UCSD-AML1 (cell line): Measurements from ENCODE around the gene SMIM26.
"Not testable (repeated sequence)": the region's sequence is repeated elsewhere in the genome, so short reads cannot be mapped to it uniquely, and the experiment has no call there.

Source experiments
- DNase-seq: peaks from one replicate; lab custom pipeline; 2025; ENCODE audit not compliant: unreplicated experiment; lab: John Stamatoyannopoulos, UW

Gene SMIM26, protein sequence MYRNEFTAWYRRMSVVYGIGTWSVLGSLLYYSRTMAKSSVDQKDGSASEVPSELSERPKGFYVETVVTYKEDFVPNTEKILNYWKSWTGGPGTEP

DNA sequence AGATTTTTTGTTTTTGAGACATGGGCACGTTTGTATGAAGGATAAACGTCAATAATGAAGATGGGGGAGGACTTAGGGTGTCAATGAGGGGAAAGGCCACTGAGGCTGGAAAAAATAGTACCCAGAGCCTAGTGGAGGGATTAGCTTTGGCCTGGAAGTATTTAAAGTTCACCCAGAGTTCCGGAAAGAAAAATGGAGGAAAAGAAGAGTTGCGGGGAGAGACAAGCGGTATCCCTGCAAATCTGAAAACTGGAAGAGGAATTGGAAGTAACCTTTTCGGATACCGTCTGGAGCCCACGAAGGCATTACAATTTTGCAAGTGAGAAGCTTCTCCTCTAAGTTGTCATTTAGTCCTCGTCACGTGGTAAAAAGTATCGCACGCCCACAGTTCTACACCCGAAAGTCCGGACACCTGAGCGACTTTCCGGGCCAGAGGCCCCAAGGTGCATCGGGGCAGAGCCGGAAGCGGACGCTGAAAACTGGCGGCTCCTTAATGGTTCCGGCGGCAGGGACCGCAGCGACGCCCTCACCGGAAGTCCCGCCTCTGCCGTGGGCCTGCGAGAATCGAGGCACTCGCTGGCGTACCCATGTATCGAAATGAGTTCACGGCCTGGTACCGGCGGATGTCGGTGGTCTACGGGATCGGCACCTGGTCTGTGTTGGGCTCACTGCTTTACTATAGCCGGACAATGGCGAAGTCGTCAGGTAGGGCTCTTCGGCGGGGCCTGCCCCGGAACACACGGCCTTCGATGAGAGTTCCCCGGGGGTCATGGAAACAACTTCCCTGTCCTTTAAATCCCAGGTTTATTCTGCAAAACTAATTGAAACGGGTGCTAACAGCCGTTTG is at the start of gene SMIM26:
Gene SMIM26, plus strand, starts transcription at position 541 of the 847 bp plus-strand sequence. Its CDS starts 47 bp downstream, at position 588.
- peak; percentile 95 for DNase-seq

DNA sequence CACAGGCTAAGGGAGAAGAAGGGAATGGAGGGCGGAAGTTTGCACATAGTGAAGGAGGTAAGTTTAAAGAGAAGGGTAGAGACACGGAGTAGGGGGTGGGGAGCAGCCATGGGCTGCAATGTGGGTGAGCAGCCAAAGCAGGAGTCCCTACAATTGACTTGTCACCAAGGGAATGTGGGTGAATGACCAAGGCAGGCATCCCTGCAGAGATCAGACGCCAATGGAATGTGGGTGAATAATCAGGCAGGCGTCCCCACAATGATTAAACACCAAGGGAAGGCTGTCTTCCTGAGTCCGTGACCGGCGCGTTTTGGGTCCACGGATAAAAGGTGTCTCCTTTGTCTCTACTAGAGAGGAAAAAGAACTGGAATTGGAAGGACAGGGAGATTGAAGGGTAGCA is 45.2 kb upstream of the SMIM26 start:
- not testable (repeated sequence) for DNase-seq

DNA sequence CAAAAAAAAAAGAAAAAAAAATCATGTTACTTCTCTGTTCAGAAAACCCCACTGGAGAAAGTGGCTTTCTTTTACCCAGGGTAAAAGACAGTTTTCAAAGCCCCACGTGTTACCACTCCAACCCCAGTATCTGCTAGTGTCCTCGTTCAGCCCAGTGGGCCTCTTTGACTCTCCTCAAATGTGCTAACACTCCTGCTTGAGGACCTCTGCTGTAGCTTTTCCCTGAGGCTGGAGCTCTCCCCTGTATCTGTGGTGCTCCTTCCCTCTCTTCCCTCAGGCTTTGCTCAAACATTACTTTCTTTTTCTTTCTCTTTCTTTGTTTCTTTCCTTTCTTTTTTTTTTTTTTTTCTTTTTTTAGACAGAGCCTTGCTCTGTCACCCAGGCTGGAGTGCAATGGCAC is 44.2 kb upstream of the SMIM26 start:
- no peak for DNase-seq

DNA sequence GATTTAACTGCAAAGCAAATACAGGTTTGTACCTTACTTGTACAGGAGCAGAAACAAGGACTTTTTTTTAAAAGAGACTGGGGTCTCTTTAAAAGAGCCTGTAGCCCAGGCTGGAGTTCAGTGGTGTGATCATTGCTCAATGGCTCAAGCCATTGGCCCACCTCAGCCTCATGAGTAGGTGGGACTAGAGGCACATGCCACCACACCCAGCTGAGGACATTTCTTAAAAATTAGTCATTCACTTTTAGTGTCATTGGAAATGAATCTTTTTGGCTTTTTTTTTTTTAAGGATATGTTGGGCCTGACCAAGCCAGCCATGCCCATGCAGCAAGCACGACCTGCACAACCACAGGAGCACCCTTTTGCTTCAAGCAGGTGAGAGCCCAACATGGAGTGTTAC is 42.6 kb upstream of the SMIM26 start:
- no peak for DNase-seq

DNA sequence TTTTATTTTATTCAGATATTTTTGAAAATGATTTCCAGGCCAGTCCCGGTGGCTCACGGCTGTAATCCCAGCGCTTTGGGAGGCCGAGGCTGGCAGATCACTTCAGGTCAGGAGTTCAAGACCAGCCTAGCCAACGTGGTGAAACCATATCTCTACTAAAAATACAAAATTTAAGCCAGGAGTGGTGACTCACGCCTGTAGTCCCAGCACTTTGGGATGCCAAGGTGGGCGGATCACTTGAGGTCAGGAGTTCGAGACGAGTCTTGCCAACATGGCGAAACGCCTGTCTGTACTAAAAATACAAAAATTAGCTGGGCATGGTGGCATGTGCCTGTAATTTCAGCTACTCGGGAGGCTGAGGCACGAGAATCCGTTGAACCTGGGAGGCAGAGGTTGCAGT is 40.5 kb upstream of the SMIM26 start:
- DNase-seq: not testable (repeated sequence)

DNA sequence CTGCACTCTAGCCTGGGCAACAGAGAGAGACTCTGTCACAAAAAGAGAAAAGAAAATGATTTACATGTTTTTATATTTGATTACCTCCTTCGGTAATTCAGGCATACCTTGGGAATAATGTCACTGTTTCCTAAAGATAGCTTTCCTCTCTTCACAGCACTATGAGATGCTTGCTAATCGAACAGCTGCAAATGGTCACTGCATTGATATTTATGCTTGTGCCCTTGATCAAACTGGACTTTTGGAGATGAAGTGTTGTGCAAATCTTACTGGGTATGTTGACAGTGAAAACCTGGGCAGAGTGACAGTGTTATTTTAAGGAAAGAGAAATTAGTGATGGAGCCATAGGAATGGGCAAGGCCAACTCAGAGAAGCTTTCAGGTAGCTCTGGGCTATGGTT is 39.9 kb upstream of the SMIM26 start:
- no peak for DNase-seq

DNA sequence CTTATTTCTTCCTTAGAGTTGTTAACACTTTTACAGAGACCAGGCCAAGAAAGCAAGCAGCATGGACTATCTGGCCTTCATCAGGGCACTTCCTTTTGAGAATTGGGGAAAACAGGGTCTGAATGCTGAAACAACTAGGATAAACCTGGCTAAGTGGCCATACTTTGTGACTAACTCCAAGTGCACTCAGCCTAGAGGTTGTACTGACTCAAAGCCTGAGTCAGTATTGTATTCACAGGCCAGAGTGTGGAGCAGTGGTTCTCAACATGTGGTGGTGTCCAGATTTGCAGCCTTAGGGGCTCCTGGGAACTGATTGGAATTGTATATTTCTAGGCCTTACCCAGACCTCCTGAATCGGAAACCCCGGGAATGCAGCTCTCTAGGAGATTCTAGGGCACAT is 39.4 kb upstream of the SMIM26 start:
- no peak for DNase-seq

DNA sequence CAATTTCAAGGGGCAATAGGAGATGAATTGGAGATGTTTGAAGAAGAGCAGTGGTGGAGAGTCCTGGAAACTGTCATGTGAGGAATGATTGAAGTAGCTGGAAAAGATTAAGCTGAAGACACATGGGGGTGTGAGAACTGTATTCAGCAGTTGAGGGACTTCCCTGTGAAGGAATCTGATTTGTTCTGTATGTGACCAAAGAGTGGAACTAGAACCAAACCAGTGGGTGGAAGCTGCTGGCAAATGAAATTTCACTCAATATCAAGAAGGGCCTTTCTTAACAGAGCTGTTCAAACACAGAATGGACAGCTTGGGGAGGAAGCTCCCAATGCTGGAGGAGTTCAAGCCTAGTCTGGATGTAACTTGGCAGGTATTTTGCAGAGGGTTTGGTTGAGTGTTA is 38.2 kb upstream of the SMIM26 start:
- DNase-seq: no peak

DNA sequence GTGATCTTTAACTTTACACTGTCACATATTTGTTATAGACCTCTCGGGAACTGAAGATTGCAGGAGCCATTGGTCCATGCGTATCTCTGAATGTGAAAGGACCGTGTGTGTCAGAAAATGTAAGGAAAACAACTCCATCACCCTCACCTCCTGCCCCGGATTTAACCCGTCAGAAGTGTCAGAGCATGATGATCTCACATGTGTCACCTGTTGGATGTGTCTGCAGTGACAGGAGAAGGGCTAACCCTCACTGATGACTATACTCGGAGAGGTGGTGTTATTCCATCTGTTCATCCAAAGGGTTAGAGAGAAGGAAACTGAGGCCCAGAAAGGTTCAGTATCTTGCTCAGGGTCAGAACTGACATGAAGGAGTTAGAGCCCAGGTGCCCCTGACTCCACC is 34.6 kb upstream of the SMIM26 start:
- no peak for DNase-seq

DNA sequence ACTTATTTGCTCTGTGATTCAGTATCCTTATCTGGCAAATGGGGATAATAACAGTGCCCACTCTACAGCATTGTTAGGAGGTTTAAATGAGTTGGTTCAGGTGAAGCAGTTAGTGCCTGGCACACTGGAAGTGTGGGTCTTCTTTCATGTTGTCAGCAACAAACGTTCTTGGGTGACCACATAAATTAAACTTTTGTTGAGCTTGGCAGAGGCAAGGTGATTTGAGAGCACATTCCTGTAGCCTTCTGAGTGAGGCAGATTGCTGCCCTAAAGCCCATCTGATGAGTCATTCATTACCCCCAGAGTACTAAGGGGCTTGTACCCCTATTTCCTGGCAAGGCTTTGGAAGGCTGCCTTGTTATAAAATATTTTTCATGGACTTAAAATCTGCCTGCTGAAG is 33.7 kb upstream of the SMIM26 start:
- no peak for DNase-seq

DNA sequence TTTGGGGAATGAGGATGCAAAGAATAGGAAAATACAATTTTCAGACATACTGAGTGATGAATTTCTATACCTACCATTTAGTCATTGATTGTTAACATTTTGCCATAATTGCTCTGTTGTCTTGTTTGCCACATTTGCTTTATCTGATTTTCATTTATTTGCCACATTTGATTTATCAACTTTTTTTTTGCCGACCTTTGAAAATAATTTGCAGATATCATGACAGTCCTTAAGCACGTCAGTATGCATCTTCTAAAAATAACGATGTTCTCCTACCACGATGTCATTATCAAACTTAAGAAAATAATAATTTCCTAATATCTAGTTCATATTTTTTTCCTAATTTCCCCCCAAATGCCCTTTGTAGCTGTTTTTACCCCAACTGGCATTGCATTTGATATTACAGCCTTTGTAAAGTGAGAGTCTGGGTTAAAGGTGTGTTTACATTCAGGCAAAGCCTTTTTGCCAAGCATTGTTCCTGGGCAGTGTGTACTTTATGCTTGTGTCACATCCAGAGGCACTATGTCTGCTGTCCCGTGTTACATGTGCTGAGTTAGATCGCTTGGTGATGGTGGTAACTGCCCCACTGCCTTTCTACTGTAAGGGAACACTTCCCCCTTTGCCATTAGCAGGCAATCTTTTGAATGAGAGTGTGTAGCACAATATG is 33.1 kb upstream of the SMIM26 start:
- no peak for DNase-seq

DNA sequence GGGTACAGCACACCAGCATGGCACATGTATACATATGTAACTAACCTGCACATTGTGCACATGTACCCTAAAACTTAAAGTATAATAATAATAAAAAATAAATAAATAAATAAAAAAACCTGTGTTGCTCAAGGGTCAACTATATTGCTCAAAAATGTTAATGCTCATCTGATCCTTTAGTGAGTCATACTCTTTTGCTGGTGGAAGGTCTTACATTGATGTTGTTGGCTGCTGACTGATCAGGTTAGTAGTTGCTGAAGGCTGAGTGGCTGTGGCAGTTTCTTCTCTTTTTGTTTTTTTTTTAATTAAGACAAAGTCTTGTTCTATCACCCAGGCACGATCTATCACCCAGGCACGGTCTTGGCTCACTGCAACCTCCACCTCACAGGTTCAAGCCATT is 29.6 kb upstream of the SMIM26 start:
- DNase-seq: no peak

DNA sequence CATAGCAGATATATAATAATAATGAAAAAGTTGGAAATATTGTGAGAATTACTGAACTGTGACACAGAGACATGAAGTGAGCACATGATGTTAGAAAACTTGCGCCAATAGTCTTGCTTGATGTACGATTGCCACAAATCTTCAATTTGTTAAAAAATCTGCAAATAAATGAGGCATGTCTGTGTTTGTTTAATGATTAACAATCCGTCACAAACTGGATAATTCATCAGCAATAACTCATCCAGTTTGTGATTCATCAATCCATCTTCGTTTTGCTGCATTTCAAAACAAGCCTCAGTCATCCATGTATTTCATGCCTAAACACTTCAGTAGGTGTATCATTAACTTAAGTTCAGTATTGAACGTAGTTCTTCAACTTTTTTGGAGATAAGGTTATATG is 25.5 kb upstream of the SMIM26 start:
- no peak for DNase-seq

DNA sequence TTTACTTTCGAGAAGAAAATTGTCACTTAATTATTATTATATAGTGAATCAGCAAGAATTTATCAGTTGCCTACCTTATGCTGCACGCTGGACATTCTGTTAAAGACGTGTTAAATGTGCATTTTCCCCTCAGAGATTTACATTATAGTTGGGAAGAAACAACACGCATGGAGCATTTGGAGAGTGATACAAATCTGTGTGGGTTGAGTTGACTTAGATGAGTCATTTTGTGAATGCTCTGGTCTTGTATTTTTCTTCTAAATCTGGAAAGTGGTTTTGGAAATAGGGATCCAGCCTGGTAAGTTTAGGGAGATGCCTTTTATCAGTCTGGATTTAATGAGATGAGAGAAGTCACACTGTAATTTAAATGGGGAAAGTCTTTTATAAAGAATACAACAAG is 24.0 kb upstream of the SMIM26 start:
- no peak for DNase-seq

DNA sequence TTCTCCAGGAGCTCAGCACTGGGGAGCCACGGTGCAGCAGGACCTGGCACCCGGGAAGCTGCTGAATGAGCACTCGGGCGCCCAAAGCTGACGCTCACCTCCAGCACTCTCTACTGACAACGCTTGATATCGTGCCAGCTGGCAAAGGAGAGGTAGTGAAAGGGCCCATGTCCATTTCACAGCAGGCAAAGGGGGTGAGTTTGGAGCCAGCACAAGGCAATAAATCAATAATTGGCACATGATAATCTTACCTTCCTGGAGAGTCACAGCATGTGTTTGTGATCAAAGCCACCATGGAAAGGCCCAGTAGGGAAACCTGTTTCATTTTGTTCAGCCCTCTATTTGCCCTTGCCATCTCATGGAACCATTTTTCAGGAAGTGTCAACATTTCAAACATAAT is 23.3 kb upstream of the SMIM26 start:
- no peak for DNase-seq

DNA sequence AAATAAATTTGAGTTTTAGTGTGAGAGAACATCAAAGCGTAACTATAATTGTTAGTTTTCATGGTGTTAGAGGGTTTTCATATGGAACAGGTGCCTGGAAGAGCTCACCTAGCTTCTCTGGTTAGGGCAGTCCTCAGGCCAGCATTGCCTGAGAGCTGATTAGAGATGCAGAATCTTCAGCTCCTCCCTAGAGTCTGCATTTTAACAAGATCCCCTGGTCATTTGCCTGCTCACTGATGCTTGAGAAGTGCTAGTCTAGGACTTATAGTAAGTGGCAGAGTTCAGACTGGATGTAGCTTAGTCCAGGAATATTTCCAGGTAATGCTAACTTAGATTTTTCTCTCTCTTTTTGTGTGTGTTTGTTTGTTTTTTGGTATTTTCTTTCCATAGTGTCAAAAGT is 21.7 kb upstream of the SMIM26 start:
- DNase-seq: no peak

DNA sequence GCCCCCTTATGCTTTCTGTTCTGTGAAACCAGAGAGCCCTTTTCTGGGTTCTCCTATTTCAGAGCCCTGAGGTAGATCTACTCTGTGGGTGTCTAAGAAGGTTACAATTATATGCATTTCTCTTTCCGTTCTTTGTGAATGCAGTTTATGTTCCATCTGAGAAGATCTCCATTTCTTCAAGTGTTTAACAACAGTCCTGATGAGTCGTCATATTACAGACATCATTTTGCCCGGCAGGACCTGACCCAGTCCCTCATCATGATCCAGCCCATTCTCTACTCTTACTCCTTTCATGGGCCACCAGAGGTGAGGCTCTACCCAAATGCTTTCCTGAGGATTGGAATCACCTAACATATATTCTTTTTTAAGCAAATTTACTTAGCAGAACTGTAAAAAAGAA is 18.8 kb upstream of the SMIM26 start:
- no peak for DNase-seq

DNA sequence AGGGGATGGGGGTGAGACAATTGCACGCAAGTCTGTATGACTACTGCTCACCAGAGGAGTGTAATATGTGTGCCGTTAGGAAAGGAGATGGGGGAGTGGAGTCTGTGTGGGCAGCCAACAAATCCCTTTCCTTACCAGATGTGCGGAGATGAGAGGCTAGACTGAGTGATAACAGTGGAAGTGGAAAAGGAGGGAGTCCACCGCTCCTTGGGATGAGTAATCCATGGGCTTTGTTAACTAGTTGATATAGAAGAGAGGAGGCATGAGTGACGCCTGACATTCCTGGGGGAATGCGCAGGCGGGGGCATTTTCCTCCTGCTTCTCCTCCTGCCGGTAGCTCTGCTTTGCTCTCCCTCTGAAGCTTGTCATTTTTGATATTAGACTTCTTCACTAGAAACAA is 13.5 kb upstream of the SMIM26 start:
- no peak for DNase-seq

DNA sequence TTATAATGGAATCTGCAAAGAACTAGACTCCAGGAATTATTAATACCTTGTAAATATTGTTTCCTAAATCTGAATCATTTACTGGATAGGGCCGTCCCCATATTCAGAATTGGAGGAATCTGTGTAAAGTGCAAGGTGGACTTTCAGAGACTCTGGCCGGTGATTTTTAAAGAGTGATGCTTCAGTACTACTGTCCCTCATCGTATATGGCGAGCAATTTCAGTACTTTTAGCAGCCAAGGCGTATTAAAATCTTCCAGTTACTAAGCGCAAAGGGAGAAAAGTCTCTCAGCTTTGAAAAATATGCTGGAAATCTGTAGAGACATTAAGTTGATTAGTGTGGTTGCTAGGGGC is 483 bp downstream of the SMIM26 start:
- DNase-seq: no peak

DNA sequence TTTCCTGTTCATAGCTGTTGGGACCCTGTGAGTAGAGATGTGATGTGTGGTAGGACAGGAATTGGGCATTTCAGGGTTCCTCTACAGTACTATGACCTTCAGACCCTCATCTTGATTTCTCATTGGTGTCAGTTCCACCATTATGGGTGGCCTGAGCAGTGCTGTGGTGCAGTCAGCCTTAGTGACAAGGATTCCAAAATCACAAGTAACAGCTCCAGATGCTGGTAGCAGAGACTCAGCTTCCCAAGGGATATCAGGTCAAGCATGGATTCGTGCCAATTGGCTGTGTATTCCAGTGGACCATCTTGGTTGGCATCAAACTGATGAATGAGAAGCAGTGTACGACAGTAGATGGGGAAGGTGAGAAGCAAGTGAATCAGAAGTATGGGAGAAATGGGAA is 3.8 kb downstream of the SMIM26 start:
- no peak for DNase-seq

DNA sequence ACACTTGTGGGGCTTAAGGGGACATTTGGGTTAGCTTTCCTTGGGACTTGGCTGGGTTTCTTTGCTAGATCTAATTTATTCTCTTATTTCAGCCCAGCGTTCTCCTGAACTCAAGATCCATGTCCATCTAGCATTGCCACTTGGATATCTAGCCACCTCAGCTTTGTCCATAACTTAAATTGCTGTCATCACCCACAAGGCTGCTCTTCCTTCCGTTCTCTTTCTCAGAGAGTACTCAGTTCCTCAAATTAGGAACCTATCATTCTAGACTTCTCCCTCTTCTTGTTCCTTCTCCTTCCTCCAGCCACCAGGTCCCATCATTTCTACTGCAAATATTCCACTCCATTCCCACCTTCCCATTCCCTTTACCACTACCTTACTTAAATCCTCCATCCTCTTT is 4.3 kb downstream of the SMIM26 start:
- no peak for DNase-seq

DNA sequence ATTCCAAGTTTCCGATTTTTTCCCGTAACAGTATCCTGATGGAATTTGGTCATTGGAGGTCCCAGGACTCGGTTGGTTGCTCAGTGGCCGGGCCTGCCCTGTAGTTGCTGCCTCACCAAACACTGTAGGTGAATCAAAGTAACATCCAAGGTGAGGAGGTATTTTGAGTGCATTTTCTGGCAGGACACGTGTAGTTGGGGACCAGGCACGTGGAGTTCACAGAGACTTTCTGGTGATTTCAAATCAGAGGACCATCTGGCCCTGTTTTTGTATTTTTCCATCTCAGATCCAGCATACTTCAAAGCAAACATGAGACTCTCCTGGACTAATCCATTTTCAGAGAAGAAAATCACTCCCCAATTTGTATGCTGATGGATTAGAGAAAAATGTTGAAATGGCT is 10.7 kb downstream of the SMIM26 start:
- no peak for DNase-seq

DNA sequence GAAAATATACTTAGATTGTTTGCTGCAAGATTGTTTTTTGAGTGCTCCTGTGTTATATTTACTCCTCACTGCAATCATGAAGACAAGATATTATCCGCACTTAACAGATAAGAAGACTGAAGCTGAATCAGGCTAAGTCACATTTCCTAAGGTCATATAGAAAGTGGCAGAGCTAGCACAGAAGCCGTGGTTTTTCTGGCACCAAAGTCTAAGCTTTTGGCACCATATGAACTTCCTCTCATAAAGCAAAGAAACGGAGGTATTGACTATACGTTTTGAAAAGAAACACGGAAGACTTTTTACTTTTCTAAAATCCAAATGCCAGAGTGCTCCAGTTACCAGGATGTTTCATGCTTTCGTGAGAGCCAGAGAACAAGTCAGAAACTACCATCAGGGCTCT is 11.3 kb downstream of the SMIM26 start:
- no peak for DNase-seq
